Measurements from ENCODE around the gene P3R3URF. TPM values are rescaled to one million over a fixed set of nuclear protein-coding genes. Genes with fewer than 3 reads are reported as not detected.
A peak's percentile ranks its signal among the peaks of the same experiment; 100 is the strongest.

The P3R3URF gene
- total RNA-seq, 2 donors from 2014 or later = not detected

DNA sequence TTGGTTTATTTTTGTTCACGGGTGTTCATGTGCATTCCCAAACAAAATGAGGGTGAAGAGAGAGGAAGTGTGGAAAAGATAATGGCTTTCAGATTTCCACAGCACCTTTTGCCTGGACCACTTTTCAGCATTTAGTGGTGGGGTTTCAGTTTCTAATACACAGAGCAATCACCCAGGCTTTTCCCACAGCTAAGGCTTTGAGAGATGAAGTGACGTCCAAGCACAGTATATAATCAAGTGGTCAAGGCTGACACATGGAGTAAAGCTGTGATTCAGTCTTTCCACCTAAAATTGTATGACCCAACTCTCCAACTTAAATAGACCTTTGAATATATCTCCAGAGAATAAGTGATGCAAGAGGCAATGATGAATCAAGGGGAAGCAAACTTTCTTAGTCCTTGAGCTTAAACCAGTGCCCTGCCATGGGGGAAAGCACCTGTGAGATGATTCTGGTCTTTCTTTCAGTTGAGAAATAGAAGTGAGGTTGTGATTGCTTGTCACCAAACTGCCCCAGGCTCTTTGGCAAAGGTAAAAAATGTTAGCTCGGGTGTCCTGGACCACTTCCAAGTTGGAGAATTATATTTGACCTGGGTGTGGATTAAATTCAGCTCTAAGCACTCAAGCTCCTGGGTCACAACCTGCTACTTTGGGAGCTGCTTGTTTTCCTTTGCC lies 41.5 kb downstream of the P3R3URF start:
- H3K4me3 ChIP-seq = no peak overlapping the region
- H3K27ac ChIP-seq = no peak overlapping the region
- 26% methylated on average over 3 of the region's 3 CpGs for WGBS
- H3K36me3 ChIP-seq = no peaks in the 10 kb centered on the region
- H3K4me1 ChIP-seq (replicated peaks) = no peaks in the 10 kb centered on the region
- peak; percentile 59 for DNase-seq (ENCODE audit: low spot score)
- no peaks in the 10 kb centered on the region for H3K27me3 ChIP-seq (replicated peaks; ENCODE audit: insufficient read depth)
- peak; percentile 44 for TF ChIP-seq POLR2AphosphoS5 (IDR thresholded peaks at IDR 0.05)
- no peak for TF ChIP-seq POLR2A (IDR thresholded peaks at IDR 0.05)
- intact Hi-C loops (cut with DNase I) = loop anchor here (5.0 to 10.0 kb wide), 4 partner anchors 48 to 252 kb away; no protein-coding TSS in a partner anchor
- no peaks in the 10 kb centered on the region for H3K9me3 ChIP-seq

- Histone ChIP-seq H3K27ac (peak overlapping the region; percentile 87), H3K36me3 (no peaks in the 10 kb centered on the region), H3K4me3 (peak overlapping the region; percentile 49 to 63), H3K27me3 (replicated peaks; ENCODE audit: insufficient read depth) (no peaks in the 10 kb centered on the region), H3K4me1 (replicated peaks) (no peaks in the 10 kb centered on the region), H3K9me3 (no peaks in the 10 kb centered on the region)
- DNase-seq (ENCODE audit: low spot score) = no peak
- 29% methylated on average over 3 of the region's 3 CpGs for WGBS
- no peak for TF ChIP-seq POLR2AphosphoS5 (IDR thresholded peaks at IDR 0.05)
- TF ChIP-seq, protein P1, sequence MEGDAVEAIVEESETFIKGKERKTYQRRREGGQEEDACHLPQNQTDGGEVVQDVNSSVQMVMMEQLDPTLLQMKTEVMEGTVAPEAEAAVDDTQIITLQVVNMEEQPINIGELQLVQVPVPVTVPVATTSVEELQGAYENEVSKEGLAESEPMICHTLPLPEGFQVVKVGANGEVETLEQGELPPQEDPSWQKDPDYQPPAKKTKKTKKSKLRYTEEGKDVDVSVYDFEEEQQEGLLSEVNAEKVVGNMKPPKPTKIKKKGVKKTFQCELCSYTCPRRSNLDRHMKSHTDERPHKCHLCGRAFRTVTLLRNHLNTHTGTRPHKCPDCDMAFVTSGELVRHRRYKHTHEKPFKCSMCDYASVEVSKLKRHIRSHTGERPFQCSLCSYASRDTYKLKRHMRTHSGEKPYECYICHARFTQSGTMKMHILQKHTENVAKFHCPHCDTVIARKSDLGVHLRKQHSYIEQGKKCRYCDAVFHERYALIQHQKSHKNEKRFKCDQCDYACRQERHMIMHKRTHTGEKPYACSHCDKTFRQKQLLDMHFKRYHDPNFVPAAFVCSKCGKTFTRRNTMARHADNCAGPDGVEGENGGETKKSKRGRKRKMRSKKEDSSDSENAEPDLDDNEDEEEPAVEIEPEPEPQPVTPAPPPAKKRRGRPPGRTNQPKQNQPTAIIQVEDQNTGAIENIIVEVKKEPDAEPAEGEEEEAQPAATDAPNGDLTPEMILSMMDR (IDR thresholded peaks at IDR 0.05) = no peak
- TF ChIP-seq POLR2A (IDR thresholded peaks at IDR 0.05) = no peak
- intact Hi-C loops (cut with DNase I) = loop anchor here (5.0 to 10.0 kb wide), 4 partner anchors 48 to 252 kb away; no protein-coding TSS in a partner anchor
Measured at GRCh38 chr1:46133781-46134350, 42.4 kb downstream of the P3R3URF start.

DNA sequence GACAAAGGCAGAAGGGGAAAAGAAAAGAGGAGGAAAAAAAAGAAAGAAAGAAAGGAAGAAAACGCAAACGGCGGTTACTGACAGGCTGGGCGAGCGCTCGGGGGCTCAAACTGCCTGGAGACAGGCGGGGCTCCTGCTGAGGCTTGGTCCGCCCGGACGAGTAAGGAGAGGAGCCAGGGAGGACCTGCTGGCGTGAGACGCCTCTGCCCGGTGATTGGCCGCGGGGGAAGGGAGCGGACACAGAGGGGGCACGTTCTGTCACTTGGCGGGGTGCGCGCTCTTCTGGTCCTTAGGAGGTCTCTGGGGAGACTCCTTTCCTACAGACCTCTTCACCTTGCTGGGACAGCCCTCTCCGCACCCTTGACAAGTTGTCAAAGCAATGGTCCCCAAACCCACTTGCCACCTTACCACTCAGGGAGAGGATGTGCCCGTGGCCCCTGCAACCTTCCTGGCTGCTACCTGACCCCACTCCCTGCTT lies 43.1 kb downstream of the P3R3URF start:
- Histone ChIP-seq H3K9me3 (no peaks in the 10 kb centered on the region), H3K27ac (peak overlapping the region; percentile 87), H3K27me3 (replicated peaks; ENCODE audit: insufficient read depth) (no peaks in the 10 kb centered on the region), H3K4me1 (replicated peaks) (no peaks in the 10 kb centered on the region), H3K4me3 (peak overlapping the region; percentile 49 to 63), H3K36me3 (no peaks in the 10 kb centered on the region)
- no peak for DNase-seq (ENCODE audit: low spot score)
- intact Hi-C loops (cut with DNase I) = loop anchor here (5.0 to 10.0 kb wide), 4 partner anchors 49 to 251 kb away; no protein-coding TSS in a partner anchor
- TF ChIP-seq, protein P1 (IDR thresholded peaks at IDR 0.05) = no peak
- TF ChIP-seq POLR2A (IDR thresholded peaks at IDR 0.05) (no peak), POLR2AphosphoS5 (IDR thresholded peaks at IDR 0.05) (no peak)
- WGBS = under 1% methylated on average over 22 of the region's 22 CpGs

DNA sequence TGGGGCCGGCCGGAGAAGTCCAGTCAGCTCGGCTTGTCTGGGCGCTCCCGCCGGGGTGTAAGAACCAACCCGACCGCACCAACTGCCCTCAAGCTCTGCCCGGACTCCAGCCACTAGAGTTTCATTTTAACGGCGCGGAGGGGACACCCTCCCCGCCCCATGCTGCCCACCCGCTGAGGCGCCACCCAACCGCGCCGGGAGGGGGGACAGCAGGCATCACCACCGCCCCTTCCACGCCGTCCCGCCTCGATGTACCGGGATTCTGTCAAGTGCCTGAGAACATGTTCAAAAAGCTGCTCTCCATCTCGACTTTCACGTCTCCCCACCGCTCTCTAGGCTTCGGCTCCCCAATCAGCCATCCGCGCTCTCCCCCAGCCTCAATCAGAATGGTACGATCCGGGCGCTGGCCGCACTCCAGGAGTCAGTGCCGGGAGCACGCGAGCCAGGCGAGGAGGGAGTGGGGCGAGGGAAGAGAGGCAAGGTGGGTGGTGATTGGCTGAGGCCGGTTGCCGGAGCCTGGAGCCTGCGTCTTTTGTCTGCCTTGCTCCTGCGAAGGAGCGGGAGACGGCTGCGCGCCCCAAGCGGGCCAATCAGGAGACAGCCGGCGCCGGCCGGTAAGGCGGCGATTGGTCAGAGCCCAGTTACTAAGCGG lies 43.6 kb downstream of the P3R3URF start, which contains the start of gene PIK3R3:
Gene PIK3R3 (minus strand): TSS at position 101 of the 652 bp plus-strand sequence. CDS start 677 bp downstream, outside the sequence.
- Histone ChIP-seq H3K4me1 (replicated peaks) (no peaks in the 10 kb centered on the region), H3K27ac (peak within 1 kb of the TSS; percentile 87), H3K4me3 (peak within 1 kb of the TSS; percentile 49 to 63), H3K36me3 (no peaks in the 10 kb centered on the region), H3K27me3 (replicated peaks; ENCODE audit: insufficient read depth) (no peaks in the 10 kb centered on the region), H3K9me3 (no peaks in the 10 kb centered on the region)
- TF ChIP-seq, protein P1 (IDR thresholded peaks at IDR 0.05) = peak in 2 of 4 experiments; percentile 26 to 50
- TF ChIP-seq POLR2A (IDR thresholded peaks at IDR 0.05) (peak; percentile 94), POLR2AphosphoS5 (IDR thresholded peaks at IDR 0.05) (peak; percentile 95)
- intact Hi-C loops (cut with DNase I) = loop anchor here (5.0 to 10.0 kb wide), 4 partner anchors 50 to 250 kb away; no protein-coding TSS in a partner anchor
- under 1% methylated on average over 52 of the region's 55 CpGs for WGBS
- DNase-seq (ENCODE audit: low spot score) = peak; percentile 98

All from prostate gland (tissue), 2 donors.